Naive thymus-derived CD4-positive, alpha-beta T cell (primary cell): ENCODE measurements around the gene ALPG. TPM values are rescaled to one million over a fixed set of nuclear protein-coding genes. Genes with fewer than 3 reads are reported as not detected.
A peak's percentile ranks its signal among the peaks of the same experiment; 100 is the strongest.
"Not testable (repeated sequence)": the region's sequence is repeated elsewhere in the genome, so short reads cannot be mapped to it uniquely, and the experiment has no call there.

ENCODE experiments used
- ATAC-seq: fragments of 150-1000 bp; cut with Tn5 transposase; 2 replicates; pipeline ENCODE4 v1.10.0; 2021; ENCODE audit warnings: mild to moderate bottlenecking, moderate library complexity
- CTCF ChIA-PET: fragments of 350-600 bp; sonication (Branson Sonifier 250); formaldehyde crosslinking; loops from one replicate; lab custom pipeline; 2021; ENCODE audit warnings: antibody characterized with exemption; lab: Charles Lee
- POLR2A ChIA-PET: fragments of 350-600 bp; sonication (Branson Sonifier 250); formaldehyde crosslinking; loops from one replicate; lab custom pipeline; 2021; ENCODE audit warnings: antibody characterized with exemption, inconsistent platforms; lab: Charles Lee
- DNase-seq, 9 donors: peaks; one replicate each; pipeline versions ENCODE4 v3.0.0 to v3.0.0-alpha.2; 2020 to 2022; ENCODE audit warnings: mixed read lengths in 1 of 9
- H3K27ac ChIP-seq: one replicate; pipeline ENCODE4 v1.7.0; 2013; ENCODE audit warnings: mild to moderate bottlenecking, low read depth, low read length, moderate library complexity
- H3K27me3 ChIP-seq, 2 donors: one replicate each; pipeline ENCODE4 v1.7.0; 2013; ENCODE audit warnings: low read length in 2 of 2, mild to moderate bottlenecking in 2 of 2, moderate library complexity in 2 of 2; ENCODE audit not compliant: control insufficient read depth in 2 of 2, insufficient read depth in 2 of 2
- H3K36me3 ChIP-seq, 3 experiments: 1 replicate in 2 of 3; 2 replicates in 1 of 3; pipeline ENCODE4 v1.7.0; 2013; ENCODE audit warnings: low read length in 3 of 3, mild to moderate bottlenecking in 3 of 3, moderate library complexity in 1 of 3; ENCODE audit not compliant: insufficient read depth in 3 of 3, control insufficient read depth in 2 of 3
- H3K4me1 ChIP-seq, 2 donors: one replicate each; pipeline ENCODE4 v1.7.0; 2013; ENCODE audit warnings: low read length in 2 of 2, mild to moderate bottlenecking in 2 of 2, moderate library complexity in 1 of 2; ENCODE audit not compliant: control insufficient read depth in 2 of 2, insufficient read depth in 2 of 2
- H3K4me3 ChIP-seq: 2 replicates; pipeline ENCODE4 v1.7.0; 2013; ENCODE audit warnings: mild to moderate bottlenecking, low read length
- H3K9me3 ChIP-seq, 3 experiments: 1 replicate in 2 of 3; 2 replicates in 1 of 3; pipeline ENCODE4 v1.7.0; 2013; ENCODE audit warnings: low read length in 3 of 3; ENCODE audit not compliant: control insufficient read depth in 2 of 3
- H3K27ac Mint-ChIP-seq, 9 donors: one replicate each; pipeline ENCODE4 v1.8.0; 2020 to 2022; ENCODE audit warnings: mixed read lengths in 9 of 9, mild to moderate bottlenecking in 8 of 9, moderate library complexity in 5 of 9, inconsistent platforms in 2 of 9
- H3K27me3 Mint-ChIP-seq, 5 donors: one replicate each; pipeline ENCODE4 v1.8.0; 2021 to 2022; ENCODE audit warnings: mixed read lengths in 5 of 5, mild to moderate bottlenecking in 1 of 5
- H3K36me3 Mint-ChIP-seq, 5 donors: one replicate each; pipeline ENCODE4 v1.8.0; 2020 to 2022; ENCODE audit warnings: mixed read lengths in 5 of 5, mild to moderate bottlenecking in 3 of 5, inconsistent platforms in 1 of 5
- H3K4me1 Mint-ChIP-seq, 7 donors: one replicate each; pipeline ENCODE4 v1.8.0; 2020 to 2022; ENCODE audit warnings: mixed read lengths in 7 of 7, mild to moderate bottlenecking in 3 of 7, inconsistent platforms in 1 of 7
- H3K4me3 Mint-ChIP-seq, 10 donors: one replicate each; pipeline ENCODE4 v1.8.0; 2020 to 2022; ENCODE audit warnings: mild to moderate bottlenecking in 10 of 10, mixed read lengths in 10 of 10, moderate library complexity in 6 of 10, inconsistent platforms in 2 of 10
- H3K9me3 Mint-ChIP-seq, 11 donors: one replicate each; pipeline ENCODE4 v1.8.0; 2020 to 2022; ENCODE audit warnings: mixed read lengths in 11 of 11, mild to moderate bottlenecking in 4 of 11, inconsistent platforms in 1 of 11, moderate library complexity in 1 of 11
- intact Hi-C, 2 donors: fragments of 100-400 bp; cut with micrococcal nuclease; formaldehyde crosslinking; loops; one replicate each; pipeline ENCODE4 v1.15.1; 2023
- polyA plus RNA-seq, 2 donors: library from polyadenylated mRNA; unstranded; fragments of 300-500 nt; fragmentation: Illumina TruSeq; gene quantifications; one replicate each; pipeline ENCODE4 v1.2.3, GENCODE V29; 2021
- total RNA-seq, 6 experiments: library from RNA in 5 of 6; stranded (reverse) in 5 of 6; gene quantifications; 1 replicate in 5 of 6; 2 replicates in 1 of 6; pipeline ENCODE4 v1.2.3 and lab custom pipeline; 2021 to 2026

ALPG gene
- total and polyA plus RNA-seq, 7 experiments from 2014 or later = not detected

DNA sequence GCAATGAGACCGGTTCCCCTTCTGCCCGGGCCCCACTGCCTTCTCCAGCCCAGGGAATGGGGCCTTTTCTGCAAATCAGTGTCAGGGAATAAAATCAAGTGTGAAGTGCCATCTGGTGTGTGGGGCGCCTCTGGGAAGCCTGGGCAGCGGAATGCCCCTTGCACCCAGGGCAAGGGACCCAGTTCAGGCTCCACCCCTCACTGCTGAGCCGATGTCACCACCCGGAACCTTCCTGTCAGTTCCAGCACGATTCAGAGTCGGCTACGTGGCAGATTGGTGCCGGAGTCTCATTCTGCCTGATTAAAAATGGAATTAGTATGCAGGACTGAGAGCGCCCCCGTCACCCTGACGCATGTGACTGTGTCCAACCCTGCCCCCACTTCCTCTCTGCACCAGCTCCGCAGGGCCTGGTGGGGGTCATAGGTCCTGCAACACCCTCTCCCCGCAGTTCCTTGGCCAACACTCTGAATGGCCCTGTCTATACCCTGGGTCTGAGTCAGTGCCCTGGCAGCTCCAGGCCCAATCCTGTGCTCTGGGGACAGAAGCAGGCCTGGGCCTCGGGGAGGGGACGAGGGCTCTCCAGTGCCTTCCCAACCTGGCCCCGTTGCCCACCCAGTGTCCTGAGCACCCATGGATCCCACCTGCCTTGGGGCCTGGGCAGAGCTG, 41.1 kb downstream of the ALPG start:
- no peak overlapping the region for H3K4me3 ChIP-seq
- DNase-seq (peak in 1 of 9 donors; percentile 15), ATAC-seq (no peak)
- peaks cover 0 to 4% (median 0%) of the 10 kb centered on the region in 7 donors for H3K4me1 Mint-ChIP-seq
- no peaks in the 10 kb centered on the region for H3K4me1 ChIP-seq
- no peaks in the 10 kb centered on the region for H3K27me3 Mint-ChIP-seq
- no peaks in the 10 kb centered on the region for H3K9me3 Mint-ChIP-seq
- no peaks in the 10 kb centered on the region for H3K27me3 ChIP-seq
- H3K9me3 ChIP-seq = no peaks in the 10 kb centered on the region
- ChIA-PET POLR2A (no interaction called here), CTCF (interaction anchor here (0.6 kb wide), 1 partner anchor 18 kb away, joined by 7 read pairs; no protein-coding TSS in a partner anchor)
- H3K36me3 Mint-ChIP-seq = no peaks in the 10 kb centered on the region
- no peak overlapping the region for H3K4me3 Mint-ChIP-seq
- no peak overlapping the region for H3K27ac Mint-ChIP-seq
- H3K36me3 ChIP-seq = no peaks in the 10 kb centered on the region
- intact Hi-C loops = loop anchor here (2.0 to 10.0 kb wide), 2 partner anchors 75 to 77 kb away; partner anchors contain the start of genes CHRND (in 1 of the 2) and PRSS56 (in 1 of the 2)
- H3K27ac ChIP-seq = no peak overlapping the region

DNA sequence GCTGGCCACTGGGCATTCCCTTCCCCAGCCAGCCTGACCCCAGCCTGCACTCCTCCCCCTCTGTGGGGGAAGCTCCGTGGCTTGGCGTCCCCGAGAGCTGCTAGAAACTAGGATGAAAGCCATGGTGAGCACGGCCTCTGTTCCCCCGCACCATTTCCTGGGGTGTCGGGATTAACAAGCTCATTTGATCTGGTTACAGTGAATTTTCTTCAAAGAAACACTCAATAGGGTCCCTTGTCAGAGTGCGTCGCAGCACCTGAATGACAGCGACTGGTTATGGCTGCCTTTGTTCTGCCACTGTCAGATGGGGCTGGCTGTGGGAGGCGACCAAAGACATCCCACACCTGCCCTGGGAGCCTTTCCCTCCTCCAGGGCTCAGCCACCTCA, 41.7 kb downstream of the ALPG start:
- Histone ChIP-seq H3K36me3 (no peaks in the 10 kb centered on the region), H3K27me3 (no peaks in the 10 kb centered on the region), H3K9me3 (no peaks in the 10 kb centered on the region), H3K4me3 (no peak overlapping the region), H3K27ac (no peak overlapping the region), H3K4me1 (no peaks in the 10 kb centered on the region)
- H3K36me3 Mint-ChIP-seq = no peaks in the 10 kb centered on the region
- peaks cover 0 to 4% (median 0%) of the 10 kb centered on the region in 7 donors for H3K4me1 Mint-ChIP-seq
- ChIA-PET POLR2A (no interaction called here), CTCF (no interaction called here)
- no peak overlapping the region for H3K27ac Mint-ChIP-seq
- H3K4me3 Mint-ChIP-seq = no peak overlapping the region
- no peaks in the 10 kb centered on the region for H3K27me3 Mint-ChIP-seq
- no peak for DNase-seq
- H3K9me3 Mint-ChIP-seq = no peaks in the 10 kb centered on the region
- no peak for ATAC-seq
- intact Hi-C loops = loop anchor here in 1 of 2 donors (10.0 kb wide), 1 partner anchor 77 kb away; the partner anchor contains the start of genes CHRND and PRSS56

DNA sequence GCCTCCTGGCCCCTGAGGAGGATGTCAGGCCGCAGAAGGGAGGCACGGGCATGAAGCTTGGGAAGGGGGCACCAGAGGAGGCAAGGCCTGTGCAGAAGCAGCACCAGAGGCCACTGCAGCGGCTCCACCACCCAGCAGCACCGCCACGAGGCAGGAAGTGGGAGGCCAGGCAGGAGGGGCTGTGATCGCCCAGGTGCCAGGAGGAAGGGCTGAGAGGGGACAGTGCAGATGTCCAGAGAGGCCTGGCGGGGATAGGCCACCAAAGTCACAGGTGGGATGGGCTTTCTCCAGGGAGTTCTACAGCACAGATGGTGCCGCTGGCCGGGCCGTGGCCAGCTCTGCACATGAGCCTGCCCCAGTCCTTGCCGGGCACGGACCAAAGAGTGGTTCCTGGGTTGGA, 43.3 kb downstream of the ALPG start:
- Histone ChIP-seq H3K4me1 (no peaks in the 10 kb centered on the region), H3K27me3 (no peaks in the 10 kb centered on the region), H3K36me3 (no peaks in the 10 kb centered on the region), H3K9me3 (no peaks in the 10 kb centered on the region), H3K4me3 (no peak overlapping the region), H3K27ac (no peak overlapping the region)
- CTCF ChIA-PET = interaction anchor here (1.5 kb wide), 1 partner anchor 9 kb away, joined by 4 read pairs; no protein-coding TSS in a partner anchor
- POLR2A ChIA-PET = no interaction called here
- H3K27me3 Mint-ChIP-seq = peaks cover 0 to 4% (median 0%) of the 10 kb centered on the region in 5 donors
- no peaks in the 10 kb centered on the region for H3K9me3 Mint-ChIP-seq
- H3K27ac Mint-ChIP-seq = no peak overlapping the region
- ATAC-seq (no peak), DNase-seq (peak in 1 of 9 donors; percentile 7)
- no peaks in the 10 kb centered on the region for H3K36me3 Mint-ChIP-seq
- no peak overlapping the region for H3K4me3 Mint-ChIP-seq
- intact Hi-C loops = loop anchor here in 1 of 2 donors (10.0 kb wide), 1 partner anchor 75 kb away; the partner anchor contains the start of genes CHRND and PRSS56
- peaks cover 0 to 4% (median 0%) of the 10 kb centered on the region in 7 donors for H3K4me1 Mint-ChIP-seq

DNA sequence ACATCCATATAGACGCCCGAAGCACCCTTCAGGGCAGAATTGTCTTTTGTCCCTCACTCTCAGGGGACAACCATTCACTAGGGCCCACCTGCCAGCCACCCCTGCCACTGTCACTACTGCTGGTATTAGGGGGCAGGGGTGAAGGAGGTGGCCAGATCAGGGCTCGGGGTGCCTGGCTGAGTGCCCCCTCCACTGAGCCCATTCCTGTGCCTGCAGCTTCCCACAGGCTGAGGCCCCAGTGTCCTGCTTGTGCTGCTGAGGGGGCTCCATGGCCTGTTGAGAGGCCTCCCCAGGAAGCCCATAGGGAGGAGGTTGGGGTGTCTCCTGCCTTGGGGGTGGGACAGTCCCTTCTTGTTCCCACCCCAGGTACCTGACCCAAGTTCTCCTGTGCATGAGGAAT, 45.0 kb downstream of the ALPG start:
- H3K9me3 ChIP-seq, H3K27ac Mint-ChIP-seq, CTCF ChIA-PET, H3K4me3 ChIP-seq, H3K36me3 ChIP-seq, POLR2A ChIA-PET, H3K4me1 ChIP-seq, H3K9me3 Mint-ChIP-seq, H3K36me3 Mint-ChIP-seq, intact Hi-C loops, ATAC-seq, H3K4me1 Mint-ChIP-seq, H3K4me3 Mint-ChIP-seq, H3K27me3 ChIP-seq, H3K27ac ChIP-seq, H3K27me3 Mint-ChIP-seq: not testable (repeated sequence)
- peak in 1 of 9 donors; percentile 9 for DNase-seq

DNA sequence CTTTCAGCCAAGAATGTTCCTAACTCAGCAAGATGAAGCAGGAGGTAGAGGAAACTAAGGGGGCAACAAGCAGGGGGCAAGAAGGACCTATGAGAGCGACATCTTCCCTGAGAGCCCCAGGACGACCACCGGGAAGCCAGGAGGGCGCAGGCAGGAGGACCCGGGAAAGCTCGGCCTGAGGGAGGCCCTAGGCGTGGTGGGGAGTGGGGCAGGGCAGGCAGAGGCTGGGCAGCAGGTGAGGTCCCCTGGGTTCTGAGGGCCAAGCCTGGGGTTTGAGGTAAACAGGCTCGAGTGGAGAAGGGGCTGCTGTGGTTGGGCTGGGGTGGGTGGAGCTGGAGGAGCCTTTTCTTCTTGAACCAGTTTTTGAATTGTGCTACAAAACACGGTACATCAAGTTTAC, 48.0 kb downstream of the ALPG start:
- H3K4me3 Mint-ChIP-seq = no peak overlapping the region
- Histone ChIP-seq H3K36me3 (no peaks in the 10 kb centered on the region), H3K4me1 (no peaks in the 10 kb centered on the region), H3K27me3 (no peaks in the 10 kb centered on the region), H3K9me3 (no peaks in the 10 kb centered on the region), H3K4me3 (no peak overlapping the region), H3K27ac (no peak overlapping the region)
- CTCF ChIA-PET = no interaction called here
- H3K4me1 Mint-ChIP-seq = peaks cover 0 to 2% (median 0%) of the 10 kb centered on the region in 7 donors
- H3K9me3 Mint-ChIP-seq = no peaks in the 10 kb centered on the region
- ATAC-seq (no peak), DNase-seq (no peak)
- H3K27me3 Mint-ChIP-seq = peaks cover 0 to 18% (median 5%) of the 10 kb centered on the region in 5 donors
- POLR2A ChIA-PET = no interaction called here
- no peak overlapping the region for H3K27ac Mint-ChIP-seq
- intact Hi-C loops = no loop called here
- no peaks in the 10 kb centered on the region for H3K36me3 Mint-ChIP-seq

DNA sequence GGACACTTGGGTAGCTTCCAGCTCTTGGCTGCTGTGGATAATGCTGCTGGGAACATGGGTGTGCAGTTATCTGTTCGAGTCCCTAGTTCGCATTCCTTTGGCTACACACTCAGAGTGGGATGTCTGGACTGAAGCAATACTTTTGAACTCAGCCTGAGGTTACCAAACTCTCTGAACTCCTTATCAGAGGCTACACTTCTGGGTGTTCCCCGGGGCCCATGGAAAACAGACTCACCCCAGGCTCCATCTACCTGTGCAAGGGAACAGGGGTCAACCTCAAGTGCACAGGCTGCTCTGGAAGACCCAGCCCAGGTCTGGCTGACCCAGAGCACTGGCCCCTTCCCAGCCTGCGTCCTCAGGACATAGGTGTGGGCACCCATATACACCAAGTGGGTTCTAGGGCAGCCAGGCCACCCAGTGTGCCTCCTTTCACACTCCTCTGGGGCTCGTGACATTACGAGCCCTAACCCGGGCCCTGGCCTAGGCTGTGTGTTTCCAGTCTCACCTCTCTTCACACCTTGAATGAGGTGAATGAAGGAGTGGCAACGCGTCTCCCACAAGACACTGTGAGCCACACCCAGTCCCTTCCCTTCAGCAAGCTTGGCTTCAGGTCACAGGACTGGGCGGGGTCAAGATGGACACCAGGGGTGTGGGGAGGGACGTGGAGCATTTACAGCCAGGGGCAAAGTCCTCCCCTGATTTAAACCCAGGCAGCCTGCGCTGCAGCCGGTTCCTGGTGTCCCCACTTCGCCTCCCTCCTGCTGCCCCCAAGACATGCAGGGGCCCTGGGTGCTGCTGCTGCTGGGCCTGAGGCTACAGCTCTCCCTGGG, 49.0 kb downstream of the ALPG start, which contains the start of gene ALPI:
TSS of gene ALPI (plus strand) at position 728 of the 830 bp plus-strand sequence. CDS start at position 775, 47 bp downstream.
- CTCF ChIA-PET = interaction anchor here (0.6 kb wide), 1 partner anchor 887 kb away, joined by 4 read pairs; no protein-coding TSS in a partner anchor

More for the DNA sequence above, 49.0 kb downstream of the ALPG start, which contains the start of gene ALPI:
- ATAC-seq = no peak
- Mint-ChIP-seq H3K9me3 (peaks cover 0 to 1% (median 0%) of the 10 kb centered on the region in 11 donors), H3K27me3 (peaks cover 2 to 26% (median 5%) of the 10 kb centered on the region in 5 donors), H3K27ac (peak within 1 kb of the TSS in 1 of 9 donors; percentile 20), H3K36me3 (no peaks in the 10 kb centered on the region), H3K4me1 (peaks cover 0 to 2% (median 0%) of the 10 kb centered on the region in 7 donors), H3K4me3 (no peak within 1 kb of the TSS)
- Histone ChIP-seq H3K27me3 (no peaks in the 10 kb centered on the region), H3K4me3 (no peak within 1 kb of the TSS), H3K9me3 (no peaks in the 10 kb centered on the region), H3K4me1 (no peaks in the 10 kb centered on the region), H3K36me3 (no peaks in the 10 kb centered on the region), H3K27ac (no peak within 1 kb of the TSS)
- POLR2A ChIA-PET = no interaction called here
- DNase-seq = no peak
- intact Hi-C loops = no loop called here
